Measurements from ENCODE around the gene OR6K3. TPM values are rescaled to one million over a fixed set of nuclear protein-coding genes. Genes with fewer than 3 reads are reported as not detected.

The OR6K3 gene
- polyA plus RNA-seq, 12 donors: 0.08 TPM; not detected in 11

DNA sequence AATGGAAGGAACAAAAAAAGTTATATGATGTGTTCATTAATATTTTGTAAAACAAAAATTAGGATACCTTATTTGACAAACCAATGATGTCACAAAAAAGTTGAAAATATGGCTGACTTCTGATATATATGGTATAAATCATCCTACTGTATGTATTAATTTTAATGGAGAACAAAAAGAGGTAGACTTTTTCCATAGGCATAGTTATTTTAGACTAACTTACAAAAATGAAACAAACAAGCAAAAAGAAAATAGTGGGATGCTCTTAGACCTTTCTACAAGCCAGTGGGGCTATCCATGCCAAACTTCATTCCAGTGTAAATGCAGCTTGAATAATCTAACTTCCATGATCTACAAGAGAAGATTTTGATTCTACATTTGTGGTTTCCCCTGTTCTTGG is 33.5 kb downstream of the OR6K3 start:
- no peak for DNase-seq

DNA sequence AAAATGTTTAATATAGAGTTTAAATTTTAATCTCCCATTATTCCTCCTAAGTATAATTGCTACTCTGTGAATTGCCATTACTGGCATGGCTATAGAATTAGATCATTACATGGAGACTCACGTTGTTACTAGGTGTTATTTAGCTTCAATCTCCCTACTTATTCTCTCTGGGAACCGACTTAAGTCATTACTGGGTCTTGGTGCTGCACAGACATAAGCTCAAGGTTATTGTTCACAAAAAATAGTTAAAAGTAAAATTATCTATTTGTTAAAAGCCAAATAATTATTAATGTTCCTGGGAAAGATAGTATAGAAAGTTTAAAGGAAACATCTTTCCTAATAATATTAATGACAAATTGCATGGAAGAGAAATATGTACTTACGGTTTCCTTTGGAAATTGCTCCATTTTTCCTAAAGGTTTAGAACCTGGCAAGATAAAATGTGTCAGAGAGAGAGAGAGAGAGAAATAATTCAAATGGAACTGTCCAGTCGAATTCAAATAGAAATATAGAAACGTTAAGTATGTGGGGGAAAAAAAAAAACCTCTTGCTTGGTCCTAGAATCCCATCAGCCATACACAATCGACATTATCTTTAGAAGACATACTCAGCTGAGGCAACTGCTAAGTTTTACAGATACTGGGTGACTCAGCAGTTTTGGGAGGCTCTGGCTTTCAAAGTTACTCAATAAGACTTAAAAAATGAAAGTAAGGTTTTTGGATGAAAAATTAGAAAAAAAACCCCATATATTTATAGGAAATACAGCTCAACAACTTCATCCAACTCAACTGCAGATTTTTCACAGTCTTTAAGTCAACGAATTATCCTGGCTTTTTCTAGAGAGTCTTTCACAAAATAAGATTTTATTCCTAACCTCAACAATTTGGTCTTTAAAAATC is 34.2 kb downstream of the OR6K3 start, which contains the start of gene SPTA1:
Gene SPTA1 (minus strand): TSS at position 605 of the 899 bp plus-strand sequence. CDS start 198 bp downstream, at position 407.
- DNase-seq: no peak

DNA sequence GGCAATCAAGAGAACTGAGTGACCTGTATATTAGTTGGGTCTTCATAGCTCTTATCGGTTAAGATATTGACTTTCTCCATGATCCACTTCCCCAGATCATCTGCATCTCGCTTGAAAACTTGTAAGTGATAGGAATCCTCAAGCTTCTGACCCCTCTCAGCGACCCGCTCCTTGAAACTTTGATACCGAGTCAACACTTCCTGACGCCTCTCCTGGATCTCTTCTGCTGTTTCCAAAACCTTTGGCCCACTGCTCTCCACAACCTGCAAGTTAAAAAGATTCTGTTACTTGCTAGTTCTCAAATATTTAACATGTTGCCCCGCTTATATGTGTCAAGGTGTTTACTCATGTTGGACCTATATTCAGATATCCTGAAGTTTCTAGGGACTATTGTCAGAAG is 35.4 kb downstream of the OR6K3 start:
- DNase-seq: no peak

DNA sequence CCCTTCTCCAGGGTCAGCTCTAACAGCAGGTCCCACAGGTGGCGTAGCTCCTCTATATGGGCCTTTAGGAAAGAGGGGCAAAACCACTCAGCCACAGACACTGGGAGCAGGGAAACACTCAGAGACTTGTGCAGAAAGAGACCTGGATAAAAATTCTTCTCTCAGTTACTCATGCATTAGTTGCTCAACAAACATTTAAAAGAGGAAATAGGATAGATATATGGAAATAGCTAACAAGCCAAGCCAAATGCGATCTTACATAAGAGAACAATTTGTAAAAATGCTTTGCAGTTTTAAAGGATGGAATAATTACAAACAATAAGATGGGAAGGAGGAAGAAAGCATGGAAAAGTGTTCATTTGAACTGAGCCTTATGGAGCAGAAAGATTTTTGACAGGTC is 38.9 kb downstream of the OR6K3 start:
- DNase-seq: no peak

DNA sequence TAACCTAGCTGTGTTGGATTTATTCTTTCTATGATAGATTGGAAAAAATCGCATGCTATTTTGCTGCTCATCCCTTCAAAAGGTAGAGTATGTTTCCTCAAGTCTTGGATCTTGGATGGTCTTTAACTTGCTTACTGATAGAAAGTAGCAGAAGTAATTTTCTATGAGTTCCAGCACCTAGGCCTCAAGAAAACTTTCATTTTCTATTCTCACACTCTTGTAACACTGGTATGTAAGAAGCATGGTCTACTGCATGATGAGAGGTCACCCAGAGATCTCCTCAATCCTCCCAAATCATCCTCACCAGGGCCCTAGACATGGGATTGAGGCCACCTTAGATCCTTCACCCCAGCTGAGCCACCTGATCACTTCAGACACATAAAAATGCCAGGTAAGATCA is 41.2 kb downstream of the OR6K3 start:
- no peak for DNase-seq

DNA sequence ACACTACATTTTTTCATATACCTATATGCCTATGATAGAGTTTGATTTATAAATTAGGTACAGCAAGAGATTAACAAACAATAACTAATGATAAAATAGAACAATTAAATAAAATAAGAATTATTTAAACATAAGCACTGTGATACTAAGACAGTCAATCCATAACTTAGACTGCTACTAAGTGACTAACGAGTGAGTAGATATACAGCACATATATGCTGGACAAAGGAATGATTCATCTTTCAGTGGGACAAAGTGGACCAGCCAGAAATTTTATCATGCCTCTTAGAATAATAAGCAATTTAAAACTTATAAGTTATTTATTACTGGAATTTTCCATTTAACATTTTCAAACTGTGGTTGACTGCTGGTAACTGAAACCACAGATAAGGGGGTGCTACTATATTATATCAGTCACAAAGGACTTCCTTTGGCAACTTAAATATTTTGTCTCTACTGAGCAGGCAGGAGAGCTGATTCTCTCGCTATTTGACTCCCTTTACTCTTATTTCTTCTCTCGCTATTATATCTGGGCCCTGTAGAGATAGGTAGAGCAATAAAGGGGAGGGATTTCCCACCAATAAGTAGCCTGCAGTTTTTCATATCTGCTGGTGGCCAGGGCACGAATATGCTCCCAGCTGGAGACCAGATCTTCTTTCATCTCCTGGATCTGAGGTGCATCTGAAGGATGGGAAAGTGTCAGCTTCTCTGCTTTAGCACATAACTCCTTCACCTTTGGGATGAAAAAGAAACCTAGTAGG is 44.8 kb downstream of the OR6K3 start:
- DNase-seq: no peak

DNA sequence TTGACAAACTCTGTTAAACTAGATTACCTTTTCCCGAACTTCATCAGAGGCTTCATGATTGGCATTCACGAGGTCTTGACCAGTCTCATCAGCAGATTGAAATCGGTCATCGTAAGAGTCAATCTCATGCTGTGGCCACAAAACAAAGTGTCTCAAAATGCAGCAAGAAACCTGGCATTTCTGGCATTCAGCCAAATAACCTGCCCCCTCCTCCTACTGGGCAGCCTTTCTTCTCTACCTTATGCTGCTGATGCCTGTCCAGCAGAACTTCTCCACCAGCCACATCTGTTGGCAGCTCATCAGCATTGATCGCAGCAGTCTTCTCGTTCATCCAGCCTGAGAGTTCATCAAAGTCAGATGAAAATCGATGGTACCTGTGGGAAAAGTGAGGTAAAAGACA is 46.2 kb downstream of the OR6K3 start:
- no peak for DNase-seq

Other genes with a start within 250 kb of the OR6K3 start
- not detected for gene OR10R2, start 248.5 kb downstream of the OR6K3 start, polyA plus RNA-seq (ENCODE audit: insufficient read length in 12 of 12)
- gene OR6Y1, start 166.3 kb downstream of the OR6K3 start, polyA plus RNA-seq (ENCODE audit: insufficient read length in 12 of 12): not detected
- gene OR6P1, start 150.1 kb downstream of the OR6K3 start, polyA plus RNA-seq (ENCODE audit: insufficient read length in 12 of 12): not detected
- gene OR10X1, start 140.8 kb downstream of the OR6K3 start, polyA plus RNA-seq (ENCODE audit: insufficient read length in 12 of 12): not detected
- under 1 TPM in 8 of 12 donors, not detected in 4; 0.09 to 0.21 (median 0.13) TPM for gene OR10Z1, start 115.5 kb downstream of the OR6K3 start, polyA plus RNA-seq (ENCODE audit: insufficient read length in 12 of 12)
- gene SPTA1, start 34.0 kb downstream of the OR6K3 start, polyA plus RNA-seq (ENCODE audit: insufficient read length in 12 of 12): 1 to 10 TPM in 10 of 12 donors, not detected in 2; 1.6 to 8.1 (median 2.9) TPM
- gene OR6K2, start 20.1 kb downstream of the OR6K3 start, polyA plus RNA-seq (ENCODE audit: insufficient read length in 12 of 12): not detected
- not detected for gene OR6K6, start 34.0 kb upstream of the OR6K3 start, polyA plus RNA-seq (ENCODE audit: insufficient read length in 12 of 12)
- not detected for gene OR6N1, start 51.5 kb upstream of the OR6K3 start, polyA plus RNA-seq (ENCODE audit: insufficient read length in 12 of 12)
- gene OR6N2, start 60.5 kb upstream of the OR6K3 start, polyA plus RNA-seq (ENCODE audit: insufficient read length in 12 of 12): not detected
- gene MNDA, start 110.6 kb upstream of the OR6K3 start, polyA plus RNA-seq (ENCODE audit: insufficient read length in 12 of 12): 10 to 100 TPM in 1 of 12 donors, 1 to 10 TPM in 10, not detected in 1; 2.7 to 22.0 (median 3.6) TPM
- gene PYHIN1, start 210.8 kb upstream of the OR6K3 start, polyA plus RNA-seq (ENCODE audit: insufficient read length in 12 of 12): 1 to 10 TPM in 1 of 12 donors, under 1 TPM in 8, not detected in 3; 0.16 to 1.5 (median 0.30) TPM

Measured in muscle of arm (tissue), 12 donors.